GM18907 (cell line): ENCODE data around the gene VAV2.
A peak's percentile ranks its signal among the peaks of the same experiment; 100 is the strongest.

Experiments used
- ATAC-seq: cut with Tn5 transposase; IDR thresholded peaks from one replicate; pipeline ENCODE4 v1.9.1; 2021; ENCODE audit warnings: mild to moderate bottlenecking, moderate library complexity; ENCODE audit not compliant: unreplicated experiment

VAV2 gene

GRCh38 chr9:133737071-133737773 is 254.9 kb downstream of the VAV2 start:
- no peak for ATAC-seq

GRCh38 chr9:133735931-133736330 is 256.2 kb downstream of the VAV2 start:
- ATAC-seq: no peak

GRCh38 chr9:133735415-133735775 is 256.7 kb downstream of the VAV2 start:
- peak; percentile 40 for ATAC-seq

GRCh38 chr9:133734590-133735414 is 257.3 kb downstream of the VAV2 start:
- ATAC-seq: no peak

- no peak for ATAC-seq
Measured at GRCh38 chr9:133733796-133734533, 258.2 kb downstream of the VAV2 start.

GRCh38 chr9:133733421-133733795 is 258.7 kb downstream of the VAV2 start:
- no peak for ATAC-seq

GRCh38 chr9:133732639-133733408 is 259.3 kb downstream of the VAV2 start:
- no peak for ATAC-seq

GRCh38 chr9:133731876-133732638 is 260.1 kb downstream of the VAV2 start:
- no peak for ATAC-seq

GRCh38 chr9:133730994-133731715 is 261.0 kb downstream of the VAV2 start:
- no peak for ATAC-seq

GRCh38 chr9:133729617-133730281 is 262.4 kb downstream of the VAV2 start:
- ATAC-seq: no peak

- ATAC-seq: no peak
Measured at GRCh38 chr9:133728856-133729616, 263.1 kb downstream of the VAV2 start.

GRCh38 chr9:133727876-133728441 is 264.2 kb downstream of the VAV2 start:
- ATAC-seq: no peak

GRCh38 chr9:133727277-133727875 is 264.7 kb downstream of the VAV2 start:
- ATAC-seq: no peak

- no peak for ATAC-seq
Measured at GRCh38 chr9:133726401-133727276, 265.5 kb downstream of the VAV2 start.

- ATAC-seq: no peak
Measured at GRCh38 chr9:133725886-133726285, 266.2 kb downstream of the VAV2 start.

GRCh38 chr9:133718563-133719315 is 273.4 kb downstream of the VAV2 start:
- no peak for ATAC-seq
